HEK293 (cell line): ENCODE data around the gene MEGF10.

ENCODE experiments used
- HOXA7 ChIP-seq: sonication (generic); formaldehyde crosslinking; IDR thresholded peaks from 2 replicates; pipeline ENCODE4 v1.8.1; 2022; ENCODE audit warnings: missing genetic modification reagents, borderline replicate concordance
- MYNN ChIP-seq: fragments of 450-650 bp; formaldehyde crosslinking; IDR thresholded peaks from 2 replicates; pipeline ENCODE4 v1.5.1; 2016; ENCODE audit warnings: missing biosample characterization, missing genetic modification characterization, borderline replicate concordance
- RBAK ChIP-seq: fragments of 450-650 bp; formaldehyde crosslinking; IDR thresholded peaks from 2 replicates; pipeline ENCODE4 v1.5.1; 2016; ENCODE audit warnings: missing biosample characterization, missing genetic modification characterization
- ZNF184 ChIP-seq: fragments of 450-650 bp; IDR thresholded peaks from 2 replicates; pipeline ENCODE4 v1.5.1; 2018; ENCODE audit warnings: missing biosample characterization, mild to moderate bottlenecking, missing genetic modification characterization
- ZNF248 ChIP-seq: fragments of 450-650 bp; formaldehyde crosslinking; IDR thresholded peaks from 2 replicates; pipeline ENCODE4 v1.5.1; 2017; ENCODE audit warnings: missing biosample characterization, missing genetic modification characterization
- ZNF549 ChIP-seq: fragments of 450-650 bp; IDR thresholded peaks from 2 replicates; pipeline ENCODE4 v1.5.1; 2018; ENCODE audit warnings: missing biosample characterization, missing genetic modification characterization, mild to moderate bottlenecking, inconsistent platforms, moderate library complexity
- ZNF596 ChIP-seq: fragments of 450-650 bp; IDR thresholded peaks from 2 replicates; pipeline ENCODE4 v1.5.0; 2018; ENCODE audit warnings: missing biosample characterization, mild to moderate bottlenecking, missing genetic modification characterization, moderate library complexity
- ZNF670 ChIP-seq: fragments of 450-650 bp; formaldehyde crosslinking; IDR thresholded peaks from 2 replicates; pipeline ENCODE4 v1.5.1; 2016; ENCODE audit warnings: missing biosample characterization, missing genetic modification characterization, low read depth
- TF ChIP-seq, protein P1 (sequence below): fragments of 450-650 bp; formaldehyde crosslinking; IDR thresholded peaks from 2 replicates; pipeline ENCODE4 v1.5.1; 2016; ENCODE audit warnings: missing biosample characterization, missing genetic modification characterization
- TF ChIP-seq, protein P2 (sequence below): fragments of 450-650 bp; formaldehyde crosslinking; IDR thresholded peaks from 2 replicates; pipeline ENCODE4 v1.5.1; 2016; ENCODE audit warnings: missing biosample characterization, missing genetic modification characterization
- TF ChIP-seq, protein P3 (sequence below): fragments of 450-650 bp; formaldehyde crosslinking; IDR thresholded peaks from 2 replicates; pipeline ENCODE4 v1.5.1; 2016; ENCODE audit warnings: missing biosample characterization, missing genetic modification characterization
- TF ChIP-seq, protein P4 (sequence below): fragments of 450-650 bp; formaldehyde crosslinking; IDR thresholded peaks from 2 replicates; pipeline ENCODE4 v1.5.1; 2016; ENCODE audit warnings: missing biosample characterization, missing genetic modification characterization
- TF ChIP-seq, protein P5 (sequence below): fragments of 450-650 bp; formaldehyde crosslinking; IDR thresholded peaks from 2 replicates; pipeline ENCODE4 v1.5.1; 2016; ENCODE audit warnings: missing biosample characterization, missing genetic modification characterization, borderline replicate concordance

DNA sequence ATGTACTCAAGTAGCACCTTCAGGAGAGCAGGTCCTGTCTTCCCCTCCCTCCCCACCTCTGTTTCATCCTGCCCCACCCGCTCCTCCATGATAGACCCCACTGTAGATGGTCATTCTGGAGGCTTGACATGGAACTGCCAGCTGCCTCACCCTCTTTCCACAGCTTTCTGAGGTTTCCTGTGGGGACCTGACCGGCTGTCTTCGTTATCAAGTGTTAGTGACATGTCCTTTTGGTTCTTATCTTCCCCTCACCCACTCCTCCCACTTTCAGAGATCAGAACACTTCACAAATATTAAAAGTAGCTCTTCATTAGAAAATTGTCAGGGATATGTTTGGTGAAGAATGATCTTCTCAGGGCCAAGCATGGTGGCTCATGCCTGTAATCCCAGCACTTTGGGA is 52.7 kb downstream of the MEGF10 start:
- no peak for TF ChIP-seq ZNF596 (tag by site-specific recombination)
- TF ChIP-seq, protein P1, sequence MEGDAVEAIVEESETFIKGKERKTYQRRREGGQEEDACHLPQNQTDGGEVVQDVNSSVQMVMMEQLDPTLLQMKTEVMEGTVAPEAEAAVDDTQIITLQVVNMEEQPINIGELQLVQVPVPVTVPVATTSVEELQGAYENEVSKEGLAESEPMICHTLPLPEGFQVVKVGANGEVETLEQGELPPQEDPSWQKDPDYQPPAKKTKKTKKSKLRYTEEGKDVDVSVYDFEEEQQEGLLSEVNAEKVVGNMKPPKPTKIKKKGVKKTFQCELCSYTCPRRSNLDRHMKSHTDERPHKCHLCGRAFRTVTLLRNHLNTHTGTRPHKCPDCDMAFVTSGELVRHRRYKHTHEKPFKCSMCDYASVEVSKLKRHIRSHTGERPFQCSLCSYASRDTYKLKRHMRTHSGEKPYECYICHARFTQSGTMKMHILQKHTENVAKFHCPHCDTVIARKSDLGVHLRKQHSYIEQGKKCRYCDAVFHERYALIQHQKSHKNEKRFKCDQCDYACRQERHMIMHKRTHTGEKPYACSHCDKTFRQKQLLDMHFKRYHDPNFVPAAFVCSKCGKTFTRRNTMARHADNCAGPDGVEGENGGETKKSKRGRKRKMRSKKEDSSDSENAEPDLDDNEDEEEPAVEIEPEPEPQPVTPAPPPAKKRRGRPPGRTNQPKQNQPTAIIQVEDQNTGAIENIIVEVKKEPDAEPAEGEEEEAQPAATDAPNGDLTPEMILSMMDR (tag by site-specific recombination): no peak
- TF ChIP-seq MYNN (tag by site-specific recombination): no peak
- TF ChIP-seq ZNF184 (tag by site-specific recombination): no peak
- TF ChIP-seq, protein P2, sequence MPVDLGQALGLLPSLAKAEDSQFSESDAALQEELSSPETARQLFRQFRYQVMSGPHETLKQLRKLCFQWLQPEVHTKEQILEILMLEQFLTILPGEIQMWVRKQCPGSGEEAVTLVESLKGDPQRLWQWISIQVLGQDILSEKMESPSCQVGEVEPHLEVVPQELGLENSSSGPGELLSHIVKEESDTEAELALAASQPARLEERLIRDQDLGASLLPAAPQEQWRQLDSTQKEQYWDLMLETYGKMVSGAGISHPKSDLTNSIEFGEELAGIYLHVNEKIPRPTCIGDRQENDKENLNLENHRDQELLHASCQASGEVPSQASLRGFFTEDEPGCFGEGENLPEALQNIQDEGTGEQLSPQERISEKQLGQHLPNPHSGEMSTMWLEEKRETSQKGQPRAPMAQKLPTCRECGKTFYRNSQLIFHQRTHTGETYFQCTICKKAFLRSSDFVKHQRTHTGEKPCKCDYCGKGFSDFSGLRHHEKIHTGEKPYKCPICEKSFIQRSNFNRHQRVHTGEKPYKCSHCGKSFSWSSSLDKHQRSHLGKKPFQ (tag by site-specific recombination): no peak
- TF ChIP-seq RBAK (tag by site-specific recombination): no peak
- TF ChIP-seq ZNF248: no peak
- TF ChIP-seq, protein P3, sequence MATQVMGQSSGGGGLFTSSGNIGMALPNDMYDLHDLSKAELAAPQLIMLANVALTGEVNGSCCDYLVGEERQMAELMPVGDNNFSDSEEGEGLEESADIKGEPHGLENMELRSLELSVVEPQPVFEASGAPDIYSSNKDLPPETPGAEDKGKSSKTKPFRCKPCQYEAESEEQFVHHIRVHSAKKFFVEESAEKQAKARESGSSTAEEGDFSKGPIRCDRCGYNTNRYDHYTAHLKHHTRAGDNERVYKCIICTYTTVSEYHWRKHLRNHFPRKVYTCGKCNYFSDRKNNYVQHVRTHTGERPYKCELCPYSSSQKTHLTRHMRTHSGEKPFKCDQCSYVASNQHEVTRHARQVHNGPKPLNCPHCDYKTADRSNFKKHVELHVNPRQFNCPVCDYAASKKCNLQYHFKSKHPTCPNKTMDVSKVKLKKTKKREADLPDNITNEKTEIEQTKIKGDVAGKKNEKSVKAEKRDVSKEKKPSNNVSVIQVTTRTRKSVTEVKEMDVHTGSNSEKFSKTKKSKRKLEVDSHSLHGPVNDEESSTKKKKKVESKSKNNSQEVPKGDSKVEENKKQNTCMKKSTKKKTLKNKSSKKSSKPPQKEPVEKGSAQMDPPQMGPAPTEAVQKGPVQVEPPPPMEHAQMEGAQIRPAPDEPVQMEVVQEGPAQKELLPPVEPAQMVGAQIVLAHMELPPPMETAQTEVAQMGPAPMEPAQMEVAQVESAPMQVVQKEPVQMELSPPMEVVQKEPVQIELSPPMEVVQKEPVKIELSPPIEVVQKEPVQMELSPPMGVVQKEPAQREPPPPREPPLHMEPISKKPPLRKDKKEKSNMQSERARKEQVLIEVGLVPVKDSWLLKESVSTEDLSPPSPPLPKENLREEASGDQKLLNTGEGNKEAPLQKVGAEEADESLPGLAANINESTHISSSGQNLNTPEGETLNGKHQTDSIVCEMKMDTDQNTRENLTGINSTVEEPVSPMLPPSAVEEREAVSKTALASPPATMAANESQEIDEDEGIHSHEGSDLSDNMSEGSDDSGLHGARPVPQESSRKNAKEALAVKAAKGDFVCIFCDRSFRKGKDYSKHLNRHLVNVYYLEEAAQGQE (tag by site-specific recombination): no peak
- TF ChIP-seq, protein P4, sequence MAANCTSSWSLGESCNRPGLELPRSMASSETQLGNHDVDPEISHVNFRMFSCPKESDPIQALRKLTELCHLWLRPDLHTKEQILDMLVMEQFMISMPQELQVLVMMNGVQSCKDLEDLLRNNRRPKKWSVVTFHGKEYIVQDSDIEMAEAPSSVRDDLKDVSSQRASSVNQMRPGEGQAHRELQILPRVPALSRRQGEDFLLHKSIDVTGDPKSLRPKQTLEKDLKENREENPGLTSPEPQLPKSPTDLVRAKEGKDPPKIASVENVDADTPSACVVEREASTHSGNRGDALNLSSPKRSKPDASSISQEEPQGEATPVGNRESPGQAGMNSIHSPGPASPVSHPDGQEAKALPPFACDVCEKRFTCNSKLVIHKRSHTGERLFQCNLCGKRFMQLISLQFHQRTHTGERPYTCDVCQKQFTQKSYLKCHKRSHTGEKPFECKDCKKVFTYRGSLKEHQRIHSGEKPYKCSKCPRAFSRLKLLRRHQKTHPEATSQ (tag by site-specific recombination): no peak
- TF ChIP-seq ZNF670 (tag by site-specific recombination): no peak
- TF ChIP-seq HOXA7 (CRISPR knock-in tag): no peak
- no peak for TF ChIP-seq ZNF549
- TF ChIP-seq, protein P5, sequence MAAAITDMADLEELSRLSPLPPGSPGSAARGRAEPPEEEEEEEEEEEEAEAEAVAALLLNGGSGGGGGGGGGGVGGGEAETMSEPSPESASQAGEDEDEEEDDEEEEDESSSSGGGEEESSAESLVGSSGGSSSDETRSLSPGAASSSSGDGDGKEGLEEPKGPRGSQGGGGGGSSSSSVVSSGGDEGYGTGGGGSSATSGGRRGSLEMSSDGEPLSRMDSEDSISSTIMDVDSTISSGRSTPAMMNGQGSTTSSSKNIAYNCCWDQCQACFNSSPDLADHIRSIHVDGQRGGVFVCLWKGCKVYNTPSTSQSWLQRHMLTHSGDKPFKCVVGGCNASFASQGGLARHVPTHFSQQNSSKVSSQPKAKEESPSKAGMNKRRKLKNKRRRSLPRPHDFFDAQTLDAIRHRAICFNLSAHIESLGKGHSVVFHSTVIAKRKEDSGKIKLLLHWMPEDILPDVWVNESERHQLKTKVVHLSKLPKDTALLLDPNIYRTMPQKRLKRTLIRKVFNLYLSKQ (tag by site-specific recombination): no peak
